Kasumi-1 (cell line): ENCODE measurements around the gene RPS8.
"Not testable (repeated sequence)": the region's sequence is repeated elsewhere in the genome, so short reads cannot be mapped to it uniquely, and the experiment has no call there.

ENCODE experiments used
- DNase-seq, 2 experiments: peaks; one replicate each; lab custom pipeline; 2025; lab: John Stamatoyannopoulos, UW

The RPS8 gene

GRCh38 chr1:44775078-44775929, at the start of gene RPS8:
Gene RPS8, plus strand, starts transcription at chr1:44775540. Its CDS starts 57 bp downstream, at chr1:44775597.
- peak; percentile 91 to 95 for DNase-seq

- DNase-seq = peak; percentile 97 to 98
Observed at GRCh38 chr1:44730741-44731512, 44.4 kb upstream of the RPS8 start, which contains the start of gene RNU5D-1. Gene RNU5D-1, minus strand, starts transcription at chr1:44731170.

DNA sequence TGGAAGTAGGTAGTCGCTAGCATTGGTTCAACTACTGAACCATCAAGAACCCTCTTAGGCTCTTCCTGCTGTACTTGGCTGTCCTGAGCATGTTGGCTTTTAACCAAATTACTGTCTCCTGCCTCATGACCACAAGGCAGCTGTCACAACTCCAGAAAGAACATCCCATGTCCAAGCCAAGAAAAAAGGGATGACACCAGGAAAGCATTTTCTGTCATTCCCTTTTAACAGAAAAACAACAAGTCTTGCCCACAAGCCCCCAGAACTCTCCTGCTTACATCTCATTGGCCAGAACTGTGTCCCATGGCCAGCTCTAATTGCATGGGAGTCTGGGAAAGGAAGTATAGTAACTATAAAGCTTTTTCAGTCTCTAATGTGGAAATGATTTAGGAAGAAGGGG, 42.0 kb upstream of the RPS8 start:
- peak in 1 of 2 experiments; percentile 23 for DNase-seq

DNA sequence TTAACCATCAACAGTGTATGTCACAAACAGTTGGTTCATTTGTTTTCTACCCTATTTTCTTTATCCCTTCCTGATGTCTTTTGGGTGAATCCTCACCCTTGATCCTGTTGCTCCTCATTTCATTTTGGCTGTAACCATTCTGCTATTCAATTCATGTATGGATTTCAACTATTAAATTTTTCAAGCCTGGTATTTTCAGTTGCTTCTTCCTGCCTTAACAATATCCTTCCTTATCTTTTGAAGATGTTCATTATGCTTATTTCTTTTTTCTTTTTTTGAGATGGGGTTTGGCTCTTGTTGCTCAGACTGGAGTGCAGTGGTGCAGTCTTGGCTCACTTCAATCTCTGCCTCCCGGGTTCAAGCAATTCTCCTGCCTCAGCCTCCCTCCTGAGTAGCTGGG, 41.6 kb upstream of the RPS8 start:
- DNase-seq = no peak

DNA sequence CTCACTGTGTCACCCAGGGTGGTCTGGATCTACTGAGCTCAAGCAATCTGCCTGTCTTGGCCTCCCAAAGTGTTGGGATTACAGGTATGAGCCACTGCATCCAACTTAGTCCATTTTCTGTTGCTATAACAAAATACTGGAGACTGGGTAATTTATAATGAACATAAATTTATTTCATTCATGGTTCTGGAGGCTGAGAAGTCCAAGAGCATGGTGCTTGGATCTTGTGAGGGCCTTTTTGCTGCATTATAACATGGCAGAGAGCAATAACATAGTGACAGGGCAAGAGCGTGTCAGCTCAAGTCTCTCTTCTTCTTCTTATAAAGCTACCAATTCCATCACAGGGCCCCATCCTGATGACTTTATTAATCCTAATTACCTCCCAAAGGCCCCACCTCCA, 39.3 kb upstream of the RPS8 start:
- DNase-seq = no peak

DNA sequence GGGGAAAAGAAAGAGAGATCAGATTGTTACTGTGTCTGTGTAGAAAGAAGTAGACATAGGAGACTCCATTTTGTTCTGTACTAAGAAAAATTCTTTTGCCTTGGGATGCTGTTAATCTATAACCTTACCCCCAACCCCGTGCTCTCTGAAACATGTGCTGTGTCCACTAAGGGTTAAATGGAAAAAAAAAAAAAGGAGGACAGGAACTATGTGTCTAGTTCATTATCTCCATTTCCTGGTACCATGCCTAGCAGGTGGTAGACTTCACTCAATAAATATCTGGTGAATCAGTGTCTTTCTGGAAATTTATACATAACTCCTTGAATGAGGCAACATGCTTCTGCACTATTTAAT, 36.4 kb upstream of the RPS8 start:
- DNase-seq = not testable (repeated sequence)

DNA sequence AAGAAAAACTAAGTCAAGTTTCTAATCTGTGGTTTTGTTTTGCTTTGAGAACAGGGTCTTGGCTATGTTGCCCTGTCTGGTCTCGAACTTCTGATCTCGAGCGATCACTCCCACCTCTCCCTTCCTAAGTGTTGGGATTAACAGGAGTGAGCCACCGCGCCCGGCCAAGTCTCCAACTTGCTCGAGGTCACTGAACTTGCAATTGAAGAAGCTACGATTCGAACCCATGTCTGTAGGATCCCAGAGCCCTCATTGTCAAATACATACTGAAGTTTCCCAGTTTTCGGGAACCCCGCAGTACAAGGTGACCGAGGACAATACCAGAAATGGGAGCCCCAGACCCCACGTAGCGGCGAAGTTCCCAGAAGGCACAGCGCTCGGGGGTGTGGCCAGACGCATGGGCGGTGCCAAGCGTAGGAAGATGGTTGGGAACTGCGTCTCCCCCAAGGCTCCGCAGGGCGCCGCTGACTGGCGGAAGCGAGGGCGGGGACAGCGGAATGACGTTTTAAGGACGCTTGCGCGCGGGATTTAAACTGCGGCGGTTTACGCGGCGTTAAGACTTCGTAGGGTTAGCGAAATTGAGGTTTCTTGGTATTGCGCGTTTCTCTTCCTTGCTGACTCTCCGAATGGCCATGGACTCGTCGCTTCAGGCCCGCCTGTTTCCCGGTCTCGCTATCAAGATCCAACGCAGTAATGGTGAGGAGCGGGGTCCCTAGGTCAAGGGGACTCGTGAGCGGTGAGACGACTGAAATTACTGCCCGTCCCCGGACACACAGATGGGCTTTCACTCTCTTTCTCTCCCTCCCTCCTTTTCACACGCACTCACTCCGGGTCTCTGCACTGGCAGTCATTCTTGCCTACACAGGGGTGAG, 35.8 kb upstream of the RPS8 start, which contains the start of gene KIF2C:
TSS of gene KIF2C (plus strand) at position 531 of the 872 bp plus-strand sequence. CDS start at position 627, 96 bp downstream.
- peak; percentile 97 to 98 for DNase-seq

DNA sequence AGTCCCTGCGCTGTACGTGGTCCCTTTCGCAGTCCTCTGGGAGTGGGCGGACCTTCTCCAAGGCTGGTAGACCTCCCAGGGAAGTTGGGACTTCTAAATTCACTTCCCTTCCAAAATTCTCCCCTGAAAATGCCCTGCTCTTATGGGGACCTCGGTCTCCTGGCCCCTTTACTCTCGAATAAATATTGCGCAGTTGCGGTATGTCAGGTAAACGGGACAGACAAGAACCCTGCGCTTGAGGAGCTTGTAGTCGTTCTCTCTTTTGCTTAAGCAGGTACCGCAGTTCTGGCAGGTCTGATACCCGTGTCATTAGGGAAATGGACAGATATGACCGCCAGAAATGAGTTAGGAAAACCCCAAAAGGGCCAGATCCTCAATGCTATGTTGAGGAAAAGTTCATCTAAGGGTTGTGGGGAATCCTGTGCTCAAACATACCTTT, 35.1 kb upstream of the RPS8 start:
- DNase-seq = no peak

DNA sequence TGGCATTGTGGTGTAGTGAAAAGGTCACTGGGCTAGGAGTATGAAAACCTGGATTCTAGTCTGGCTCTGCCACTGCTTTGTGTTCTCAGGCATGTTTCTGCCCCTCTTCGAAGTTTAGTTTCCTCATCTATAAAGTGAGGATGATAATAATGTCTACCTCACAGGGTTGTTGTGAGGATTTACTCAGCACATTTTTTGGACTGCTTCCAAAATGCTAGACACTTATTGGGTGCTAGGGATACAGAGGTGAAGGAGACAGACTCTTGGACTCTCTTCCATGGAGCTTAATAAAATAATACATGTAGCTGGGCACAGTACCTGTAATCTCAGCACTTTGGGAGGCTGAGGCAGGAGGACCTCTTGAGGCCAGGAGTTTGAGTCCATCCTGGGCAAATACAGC, 32.1 kb upstream of the RPS8 start:
- DNase-seq = no peak

DNA sequence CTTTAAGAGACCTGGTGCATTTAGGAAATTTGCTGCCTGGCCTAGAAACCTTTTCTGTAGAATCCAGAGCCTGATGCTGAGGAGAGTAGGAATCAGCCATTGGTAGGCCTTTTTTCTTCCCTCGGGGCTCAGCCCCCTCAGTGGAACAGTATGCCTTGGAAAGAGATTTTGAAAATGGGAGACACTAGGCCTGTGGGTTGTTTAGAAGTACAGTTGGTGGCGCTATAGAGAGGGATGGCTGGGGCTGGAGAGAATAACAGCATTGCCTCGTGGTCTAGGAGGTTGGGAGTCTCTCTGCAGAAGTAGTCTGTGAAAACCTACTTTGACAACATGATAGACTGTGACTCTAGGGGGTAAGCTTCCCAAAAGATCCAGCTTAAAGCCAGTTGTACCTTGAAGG, 27.5 kb upstream of the RPS8 start:
- DNase-seq = peak; percentile 26 to 55

GRCh38 chr1:44757420-44757819, 17.9 kb upstream of the RPS8 start:
- no peak for DNase-seq

DNA sequence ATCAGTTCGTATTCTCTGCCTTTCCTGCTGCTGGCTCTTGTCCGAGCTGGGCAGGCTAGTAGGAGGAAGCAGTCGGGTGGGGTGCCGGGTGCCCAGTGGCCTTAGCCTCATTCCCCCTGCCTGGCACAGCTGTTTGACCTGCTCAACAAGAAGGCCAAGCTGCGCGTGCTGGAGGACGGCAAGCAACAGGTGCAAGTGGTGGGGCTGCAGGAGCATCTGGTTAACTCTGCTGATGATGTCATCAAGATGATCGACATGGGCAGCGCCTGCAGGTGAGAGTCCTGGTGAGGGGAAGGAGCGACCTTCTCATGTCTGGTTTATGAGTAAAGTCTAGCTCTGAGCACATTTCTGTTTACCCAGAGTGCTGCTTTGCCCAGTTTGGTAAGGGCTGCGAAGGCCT, 16.3 kb upstream of the RPS8 start:
- DNase-seq = no peak

DNA sequence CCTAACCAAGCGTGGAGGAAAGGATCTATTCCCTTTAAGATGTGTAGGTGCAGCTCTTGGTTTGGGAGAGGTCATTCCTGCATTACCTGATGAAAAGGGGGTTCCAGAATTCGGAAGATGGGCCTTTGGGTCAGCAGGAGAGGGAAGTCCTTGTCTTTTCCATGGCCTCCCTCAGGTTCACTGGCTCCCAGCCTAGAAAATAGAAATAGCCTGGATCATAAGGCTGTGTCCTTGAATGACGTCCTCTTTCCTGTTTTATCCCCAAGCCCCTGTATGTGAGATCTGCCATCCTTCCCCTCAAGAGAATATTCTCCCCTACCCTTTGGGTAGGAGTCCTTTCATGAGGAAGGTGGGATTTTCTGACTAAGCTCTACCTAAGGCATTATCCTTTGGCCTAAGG, 14.5 kb upstream of the RPS8 start:
- DNase-seq = no peak

DNA sequence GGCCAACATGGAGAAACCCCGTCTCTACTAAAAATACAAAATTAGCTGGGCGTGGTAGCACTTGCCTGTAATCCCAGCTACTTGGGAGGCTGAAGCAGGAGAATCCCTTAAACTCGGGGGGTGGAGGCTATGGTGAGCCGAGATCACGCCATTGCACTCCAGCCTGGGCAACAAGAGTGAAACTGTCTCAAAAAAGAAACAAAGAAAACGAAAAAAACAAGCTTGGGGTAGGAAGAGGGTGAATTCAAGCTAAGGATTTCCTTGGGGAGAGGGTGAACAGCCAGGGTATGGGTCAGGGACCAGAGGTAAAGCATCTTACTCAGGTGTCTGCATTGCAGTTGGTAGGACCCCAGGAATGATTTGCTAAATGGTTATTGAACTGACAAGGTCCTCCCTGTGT, 8.9 kb upstream of the RPS8 start:
- DNase-seq = not testable (repeated sequence)

DNA sequence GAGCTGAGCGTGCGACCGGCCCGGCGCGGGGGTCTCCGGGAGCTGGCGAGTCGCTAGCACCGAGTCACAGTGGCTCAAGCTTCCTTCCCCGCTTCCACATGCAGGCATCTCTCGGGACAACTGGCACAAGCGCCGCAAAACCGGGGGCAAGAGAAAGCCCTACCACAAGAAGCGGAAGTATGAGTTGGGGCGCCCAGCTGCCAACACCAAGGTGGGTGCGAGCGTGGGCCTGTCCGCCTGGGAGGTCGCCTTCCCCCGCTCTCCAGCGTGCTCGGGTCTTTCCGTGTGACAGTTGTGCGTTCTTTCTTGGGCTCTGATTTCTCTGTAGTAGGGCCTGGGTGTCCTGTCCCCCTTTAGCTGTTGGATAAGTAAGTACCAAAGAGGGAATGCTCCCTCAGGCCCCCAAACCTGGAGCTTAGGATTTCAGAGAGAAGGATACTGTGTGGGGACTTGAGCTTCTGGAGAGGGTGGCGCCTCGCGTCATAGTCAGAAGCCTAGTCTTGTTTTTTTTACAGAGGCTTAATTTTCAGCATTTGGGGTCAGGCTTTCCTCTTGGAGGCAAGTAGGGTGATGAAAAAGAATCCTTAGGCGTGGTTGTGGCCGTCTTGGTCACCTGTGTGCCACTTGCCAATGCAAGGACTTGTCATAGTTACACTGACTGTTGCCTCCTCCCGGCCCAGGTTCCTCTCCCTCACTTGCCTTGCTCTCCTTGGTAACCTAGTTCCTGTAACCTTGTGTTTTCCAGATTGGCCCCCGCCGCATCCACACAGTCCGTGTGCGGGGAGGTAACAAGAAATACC, 790 bp downstream of the RPS8 start:
- no peak for DNase-seq

DNA sequence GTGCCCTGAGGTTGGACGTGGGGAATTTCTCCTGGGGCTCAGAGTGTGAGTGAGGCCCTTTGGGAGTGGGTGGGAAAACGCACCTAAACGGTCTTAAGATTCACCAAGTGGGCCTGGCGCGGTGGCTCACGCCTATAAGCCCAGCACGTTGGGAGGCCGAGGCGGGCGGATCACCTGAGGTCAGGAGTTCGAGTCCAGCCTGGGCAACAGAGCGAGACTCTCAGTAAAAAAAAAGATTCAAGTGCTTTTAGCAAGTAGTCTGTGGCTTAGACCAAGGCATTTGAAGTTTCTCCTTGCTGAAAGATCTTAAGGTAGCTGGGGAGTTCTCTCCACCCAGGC, 1.4 kb downstream of the RPS8 start:
- no peak for DNase-seq

- no peak for DNase-seq
Observed at GRCh38 chr1:44777547-44777946, 2.2 kb downstream of the RPS8 start.

DNA sequence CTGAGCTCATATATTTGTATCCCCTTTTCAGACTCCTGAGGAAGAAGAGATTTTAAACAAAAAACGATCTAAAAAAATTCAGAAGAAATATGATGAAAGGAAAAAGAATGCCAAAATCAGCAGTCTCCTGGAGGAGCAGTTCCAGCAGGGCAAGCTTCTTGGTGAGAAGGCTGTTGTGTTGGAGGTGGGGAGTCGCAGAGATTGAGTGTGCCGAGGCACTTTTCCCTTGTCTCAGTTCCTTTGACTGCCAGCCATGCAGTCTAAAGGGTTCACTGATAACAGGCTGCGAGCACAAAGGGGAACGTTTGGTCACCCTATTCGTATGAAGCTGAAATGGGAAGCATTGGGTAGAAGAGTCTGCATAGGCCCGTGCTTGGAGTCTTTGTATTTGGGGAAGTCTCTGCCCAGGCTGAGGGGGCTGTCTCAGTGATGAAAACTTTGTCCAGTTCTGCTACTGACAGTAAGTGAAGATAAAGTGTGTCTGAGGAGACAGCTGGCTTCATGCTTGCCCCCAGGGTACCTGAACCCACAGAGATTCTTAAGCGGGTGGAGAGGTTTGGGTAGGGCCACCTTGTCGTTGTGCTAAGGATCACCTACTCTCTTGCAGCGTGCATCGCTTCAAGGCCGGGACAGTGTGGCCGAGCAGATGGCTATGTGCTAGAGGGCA, 2.8 kb downstream of the RPS8 start:
- DNase-seq = peak; percentile 32 to 52

- DNase-seq = no peak
Observed at GRCh38 chr1:44778705-44779576, 3.6 kb downstream of the RPS8 start.
